Measurements from ENCODE around the gene ADAMTS17.
A peak's percentile ranks its signal among the peaks of the same experiment; 100 is the strongest.

Gene ADAMTS17

GRCh38 chr15:100174159-100174903 is 167.4 kb downstream of the ADAMTS17 start:
- no peak for DNase-seq (ENCODE audit: low read depth in 2 of 2)

- no peak for DNase-seq (ENCODE audit: low read depth in 2 of 2)
These were observed 169.3 kb downstream of the ADAMTS17 start for GRCh38 chr15:100172356-100173024.

DNA sequence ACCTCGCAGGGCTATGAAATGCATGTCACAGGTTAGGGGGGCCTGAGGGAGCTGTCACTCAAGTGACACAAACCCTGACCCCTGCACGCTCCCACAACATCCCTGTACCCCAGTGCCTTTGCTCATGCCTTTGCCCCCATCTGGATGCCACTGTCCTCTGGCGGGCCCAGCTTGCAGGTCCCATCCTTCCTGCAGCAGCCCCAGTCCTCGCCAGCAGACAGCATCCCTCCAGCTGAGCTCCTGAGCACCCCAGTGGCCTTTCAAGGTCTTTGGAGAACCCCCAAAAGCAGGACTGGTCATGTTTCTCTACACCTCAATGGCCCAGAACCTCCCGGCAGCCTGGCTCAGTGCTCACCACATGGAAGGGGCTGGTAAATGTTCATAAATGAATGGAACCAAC is 170.4 kb downstream of the ADAMTS17 start:
- DNase-seq (ENCODE audit: low read depth in 2 of 2) = no peak

DNA sequence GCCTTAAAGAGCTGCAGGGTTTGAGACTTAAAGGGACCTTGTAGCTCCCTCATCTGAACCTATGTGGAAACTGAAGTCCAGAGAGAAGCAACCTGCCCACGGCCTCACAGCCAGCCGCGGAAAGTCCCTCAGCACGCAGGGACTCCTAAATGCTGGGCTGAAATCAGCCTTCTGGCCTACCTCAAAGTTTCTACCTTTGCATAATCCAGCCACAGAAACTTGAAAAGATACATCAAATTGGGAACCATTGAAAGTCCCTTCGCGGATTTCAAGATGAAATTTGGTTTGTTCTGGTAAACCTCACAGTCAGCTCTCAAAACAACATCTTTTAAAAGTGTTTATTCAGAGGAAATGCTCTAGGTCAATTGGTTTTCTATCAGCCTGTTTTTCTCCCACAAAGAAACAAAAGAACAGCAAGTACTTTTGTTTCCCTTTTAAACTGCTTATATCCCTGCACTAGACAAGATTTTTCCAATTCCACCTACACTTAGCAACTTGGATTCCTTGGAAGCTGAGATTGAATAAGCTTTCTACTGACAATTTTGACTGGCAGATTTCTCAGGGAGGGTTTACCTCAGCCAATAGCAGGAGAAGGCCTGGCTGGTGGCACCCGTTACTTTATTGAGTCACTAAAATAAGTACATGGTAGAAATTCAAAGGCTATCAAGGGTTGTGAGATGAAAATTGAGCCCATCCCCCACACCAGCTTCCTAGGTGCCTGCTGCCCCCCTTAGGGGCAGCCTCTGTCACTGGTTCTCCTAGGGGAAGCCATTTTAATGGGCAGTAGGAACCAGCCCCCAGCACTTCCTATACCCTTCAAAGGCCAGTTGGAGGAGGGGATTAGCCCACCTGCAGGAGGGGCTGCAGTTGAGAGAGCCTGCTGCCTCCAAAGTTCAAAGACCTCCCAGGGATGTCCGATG is 171.2 kb downstream of the ADAMTS17 start:
- peak; percentile 36 to 44 for DNase-seq (ENCODE audit: low read depth in 2 of 2)

DNA sequence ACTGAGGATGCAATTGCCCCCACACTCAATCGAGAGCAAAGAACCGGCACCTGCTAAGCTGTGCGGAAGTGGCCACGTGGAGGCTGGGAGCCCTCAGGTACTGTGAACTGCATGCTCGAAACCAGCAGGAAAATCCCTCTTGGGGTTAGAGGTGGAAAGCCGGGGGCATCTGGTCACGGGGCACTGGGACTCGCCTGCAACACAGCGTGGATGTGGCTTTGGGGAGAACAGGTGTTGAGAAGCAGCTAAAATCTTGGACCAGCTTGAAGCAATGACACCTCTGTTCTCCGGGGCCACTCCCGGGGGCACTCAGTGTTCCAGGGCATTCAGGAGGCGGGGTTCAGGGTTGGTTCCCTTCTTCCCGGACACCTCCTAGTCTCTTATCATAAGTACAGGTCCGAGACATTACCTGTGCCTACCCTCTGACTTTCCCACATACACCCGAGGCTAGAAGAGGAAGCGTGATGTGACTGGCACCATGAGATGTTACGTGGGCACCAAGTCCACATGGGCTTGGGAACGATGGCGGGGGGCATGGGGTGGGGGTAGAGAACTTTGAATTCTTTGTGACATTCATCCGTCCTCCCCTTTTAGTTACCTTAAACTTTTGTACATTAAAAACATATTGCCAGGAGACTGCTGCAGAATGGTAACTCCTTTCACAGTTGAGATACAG is 172.0 kb downstream of the ADAMTS17 start:
- DNase-seq (ENCODE audit: low read depth in 2 of 2) = no peak

DNA sequence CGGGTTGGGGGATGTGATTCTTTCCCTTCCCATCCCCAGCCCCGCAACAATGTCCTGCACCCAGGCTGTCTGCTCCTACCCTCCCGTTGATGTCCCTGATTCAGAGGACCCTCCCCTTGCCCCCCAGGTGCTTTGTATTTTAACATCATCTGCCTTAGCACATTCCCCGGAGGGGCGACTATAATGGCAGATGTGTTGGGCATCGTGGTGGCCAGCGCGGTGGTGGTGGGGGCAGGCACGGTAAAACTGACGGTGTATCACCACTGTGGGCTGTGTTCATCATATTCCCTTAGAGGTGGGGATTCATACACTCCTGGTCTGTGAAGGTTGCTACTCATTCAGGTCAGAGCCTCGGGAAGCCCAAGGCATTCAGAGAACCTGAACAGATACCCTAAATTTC is 173.0 kb downstream of the ADAMTS17 start:
- DNase-seq (ENCODE audit: low read depth in 2 of 2) = no peak

DNA sequence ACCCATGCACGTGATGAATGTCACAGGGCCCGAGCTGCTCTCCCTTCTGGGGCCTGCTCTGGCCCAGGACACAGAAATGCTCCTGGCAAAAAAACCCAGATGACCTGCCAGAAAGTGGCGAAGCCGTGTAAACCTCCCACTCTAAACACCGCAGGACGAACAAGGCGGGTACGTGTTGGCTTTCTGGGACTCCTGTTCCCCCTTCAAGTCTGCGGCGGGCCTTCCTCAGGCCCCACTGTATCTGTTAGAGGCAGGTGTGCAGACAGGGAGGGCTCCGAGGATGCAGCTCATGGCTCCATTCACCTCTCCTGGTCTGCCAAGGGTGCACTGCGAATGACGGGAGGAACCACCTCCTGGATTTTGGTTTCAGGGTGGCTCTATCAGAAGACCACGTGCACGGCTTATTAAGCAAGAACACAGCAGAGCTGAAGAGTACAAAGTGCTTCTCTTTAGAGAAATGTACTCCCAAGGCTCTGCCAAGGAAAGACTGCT is 173.8 kb downstream of the ADAMTS17 start:
- no peak for DNase-seq (ENCODE audit: low read depth in 2 of 2)

- no peak for DNase-seq (ENCODE audit: low read depth in 2 of 2)
These were observed 175.5 kb downstream of the ADAMTS17 start for GRCh38 chr15:100166313-100166712.

DNA sequence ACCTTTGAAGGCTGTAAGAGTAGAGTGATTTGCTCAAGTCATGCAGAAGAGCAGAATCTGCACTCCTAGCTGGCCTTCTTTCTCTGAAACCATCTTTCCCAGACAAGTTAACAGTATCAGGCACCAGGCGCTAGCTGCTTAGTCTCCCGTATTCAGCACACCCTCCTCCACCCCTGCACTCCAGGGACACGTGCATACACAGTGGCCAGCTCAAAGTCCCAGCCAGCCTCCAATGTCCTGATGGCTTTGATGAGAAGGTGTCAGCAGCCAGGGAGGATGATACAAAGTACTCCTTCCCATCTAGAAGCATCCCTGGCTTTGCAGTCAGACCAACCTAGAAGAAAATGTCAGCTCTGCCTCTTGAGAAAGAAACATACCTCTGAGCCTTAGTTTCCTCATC is 177.8 kb downstream of the ADAMTS17 start:
- DNase-seq (ENCODE audit: low read depth in 2 of 2) = no peak

DNA sequence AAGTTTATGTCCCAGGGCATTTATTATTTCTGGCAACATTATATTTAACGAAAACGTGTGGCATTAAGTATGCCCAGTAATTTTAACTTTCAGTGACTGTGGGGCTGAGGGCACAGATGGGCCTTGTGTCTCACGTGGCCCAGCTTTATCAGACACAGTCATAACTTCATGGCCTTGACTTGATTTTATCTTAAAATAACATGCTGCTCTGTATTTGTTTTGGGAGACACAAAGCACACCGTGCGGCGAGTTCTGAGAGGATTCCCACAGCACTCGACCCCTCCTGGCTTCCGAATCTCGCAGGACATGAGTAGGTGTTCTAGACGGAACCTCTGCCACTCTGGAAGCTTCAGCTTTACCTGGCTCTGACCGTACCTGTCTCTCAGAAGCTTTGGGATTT is 180.8 kb downstream of the ADAMTS17 start:
- no peak for DNase-seq (ENCODE audit: low read depth in 2 of 2)

DNA sequence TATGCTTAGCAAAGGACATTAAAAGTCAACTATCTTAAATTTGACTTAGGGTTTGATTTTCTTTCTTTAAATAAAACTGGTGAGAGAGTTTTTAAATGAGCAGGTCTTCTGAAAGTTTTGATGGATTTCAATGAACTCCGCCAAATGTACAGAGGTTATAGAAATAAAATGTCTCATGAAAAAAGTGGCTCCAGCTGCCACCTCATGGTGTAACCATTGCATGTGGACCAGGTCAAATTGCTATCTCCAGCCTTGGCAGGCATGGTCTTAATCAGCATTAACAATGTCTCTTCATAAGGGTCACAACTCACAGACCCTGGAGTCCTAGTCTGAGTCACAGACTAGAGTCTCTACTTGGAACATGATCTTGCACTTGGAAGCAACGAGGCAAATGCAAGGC is 182.3 kb downstream of the ADAMTS17 start:
- DNase-seq (ENCODE audit: low read depth in 2 of 2) = no peak

- no peak for DNase-seq (ENCODE audit: low read depth in 2 of 2)
These were observed 183.4 kb downstream of the ADAMTS17 start for GRCh38 chr15:100158356-100158755.

DNA sequence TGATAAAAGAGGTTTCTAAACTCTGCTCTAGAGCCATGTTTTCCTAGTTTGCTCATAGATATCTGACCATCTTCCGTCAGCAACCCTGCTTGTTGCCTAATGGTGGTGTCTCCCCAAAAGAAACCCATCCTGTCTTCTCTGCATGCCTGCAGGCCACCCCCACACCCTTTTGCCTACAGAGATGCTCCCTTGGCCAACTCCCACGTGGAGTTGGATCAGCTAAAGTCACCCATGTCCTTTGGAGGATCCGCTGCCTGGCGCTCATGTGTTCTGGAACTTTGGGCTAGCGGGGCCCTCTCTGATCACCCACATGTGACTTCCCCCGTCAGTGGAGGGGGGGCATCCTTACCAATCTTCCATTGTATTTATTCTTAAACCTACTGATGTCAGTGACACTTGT is 185.6 kb downstream of the ADAMTS17 start:
- no peak for DNase-seq (ENCODE audit: low read depth in 2 of 2)

DNA sequence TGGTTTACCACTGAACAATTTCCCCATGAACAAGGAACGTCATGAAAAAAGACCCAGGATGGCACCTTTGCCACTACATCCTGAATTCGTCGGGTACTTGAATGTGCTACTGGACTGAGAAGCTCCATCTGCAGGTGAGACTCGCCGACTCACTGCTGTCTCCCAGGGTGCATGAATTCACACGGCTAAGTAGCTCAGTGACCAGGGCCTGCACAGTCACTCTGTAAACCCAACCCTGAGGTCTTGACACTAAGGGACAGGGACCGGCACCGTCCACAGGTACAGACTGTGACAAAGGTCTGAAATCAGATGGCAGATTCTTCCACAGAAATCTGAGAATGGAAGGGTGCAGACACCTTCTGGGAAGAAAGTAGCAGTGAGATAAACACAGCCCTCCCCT is 187.4 kb downstream of the ADAMTS17 start:
- DNase-seq (ENCODE audit: low read depth in 2 of 2) = no peak

- DNase-seq (ENCODE audit: low read depth in 2 of 2) = no peak
These were observed 189.3 kb downstream of the ADAMTS17 start for GRCh38 chr15:100152463-100152862.

DNA sequence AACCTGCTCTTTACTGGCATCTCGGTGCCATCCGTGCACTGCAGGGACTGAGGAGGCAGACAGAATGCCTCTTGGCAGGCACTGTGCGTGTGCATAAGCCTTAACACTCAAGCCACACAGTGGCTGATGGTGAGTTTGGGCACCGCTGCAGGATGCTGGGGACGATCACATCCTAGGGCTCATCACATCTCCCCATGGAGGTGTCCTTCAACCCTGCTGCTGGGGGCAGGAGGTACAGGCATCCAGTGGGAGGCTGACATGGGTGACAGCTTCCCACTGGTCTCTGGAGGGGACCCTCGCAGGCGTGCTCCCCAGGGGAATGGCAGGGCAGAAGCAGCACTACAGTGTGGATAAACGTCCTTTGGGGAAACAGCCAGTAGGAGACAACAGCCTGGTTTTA is 190.9 kb downstream of the ADAMTS17 start:
- no peak for DNase-seq (ENCODE audit: low read depth in 2 of 2)

DNA sequence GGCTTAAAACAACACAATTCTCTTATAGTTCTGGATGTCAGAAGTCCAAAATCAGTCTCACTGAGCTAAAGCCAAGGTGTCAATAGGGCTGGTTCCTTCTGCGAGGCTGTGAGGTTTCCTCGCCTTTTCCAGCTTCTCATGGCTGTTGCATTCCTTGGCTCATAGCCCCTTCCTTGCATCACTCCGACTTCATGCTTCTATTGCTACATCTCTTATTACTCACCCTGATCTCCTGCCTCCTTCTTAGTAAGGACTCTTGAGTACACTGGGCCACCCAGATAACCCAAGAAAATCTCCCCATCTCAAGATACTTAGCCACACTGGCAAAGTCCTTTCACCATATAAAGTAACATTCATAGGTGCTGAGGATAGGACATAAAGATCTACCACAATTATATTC is 193.9 kb downstream of the ADAMTS17 start:
- no peak for DNase-seq (ENCODE audit: low read depth in 2 of 2)

DNA sequence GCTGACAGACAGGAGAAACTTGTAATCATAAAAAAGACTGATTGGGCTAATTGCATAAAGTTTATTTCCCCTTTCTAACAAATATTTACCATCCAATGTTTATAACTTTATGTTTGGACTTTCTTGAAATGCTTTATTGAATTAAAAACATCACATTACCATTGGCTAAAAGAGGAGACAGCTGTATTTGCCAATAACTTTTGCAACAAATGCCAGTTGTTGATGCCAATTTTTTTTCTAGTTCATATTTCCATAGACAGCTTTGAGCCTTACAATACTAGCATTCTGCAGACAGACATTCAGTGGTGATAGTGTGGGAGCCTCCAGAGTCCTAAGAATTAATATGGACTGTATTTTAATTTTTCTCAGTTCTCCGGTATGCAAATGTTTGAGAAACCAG is 198.4 kb downstream of the ADAMTS17 start:
- DNase-seq (ENCODE audit: low read depth in 2 of 2) = no peak

- DNase-seq (ENCODE audit: low read depth in 2 of 2) = no peak
These were observed 200.3 kb downstream of the ADAMTS17 start for GRCh38 chr15:100141311-100142001.

DNA sequence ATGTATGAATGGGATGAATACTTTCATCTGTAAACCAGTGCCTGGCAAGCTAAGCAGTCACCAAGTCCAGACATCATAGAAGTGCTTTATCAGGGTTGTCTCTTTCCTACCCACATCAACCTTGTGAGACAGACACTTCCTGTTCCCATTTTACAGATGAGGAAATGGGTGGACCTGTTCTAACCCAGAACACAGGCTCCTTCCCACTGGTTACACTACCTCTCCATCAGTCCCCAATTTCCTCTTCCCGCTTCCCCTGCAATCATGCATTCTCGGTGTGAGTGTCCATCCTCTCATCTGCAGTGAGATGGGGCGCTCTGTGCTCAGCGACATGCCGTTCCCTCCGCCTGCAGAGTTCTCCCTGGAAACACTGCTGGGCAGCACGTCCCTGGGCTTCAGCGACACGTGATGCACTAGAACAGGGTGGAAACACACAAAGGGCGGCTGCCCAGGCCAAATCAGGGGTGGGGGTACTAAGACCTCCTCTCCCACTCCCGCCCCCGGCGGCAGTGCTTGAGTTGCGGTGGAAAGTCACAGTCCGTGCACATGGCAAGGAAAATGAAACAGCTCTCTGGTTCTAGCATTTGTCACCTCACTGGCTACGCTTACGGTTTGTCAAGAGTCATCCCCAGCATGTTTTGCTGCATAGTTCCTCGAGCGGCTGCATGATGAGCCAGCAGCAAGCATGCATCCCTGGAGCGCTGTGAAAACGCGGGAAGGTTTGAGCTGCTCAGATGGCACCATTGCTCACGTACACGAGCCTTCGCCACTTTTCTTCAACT is 201.1 kb downstream of the ADAMTS17 start:
- DNase-seq (ENCODE audit: low read depth in 2 of 2) = no peak
